Gastroesophageal sphincter (tissue), 4 donors: ENCODE data around the gene MAPK11. TPM values are rescaled to one million over a fixed set of nuclear protein-coding genes. Genes with fewer than 3 reads are reported as not detected.

Experiments used
- ATAC-seq: fragments of 150-250 bp; one replicate; pipeline ENCODE4 v1.9.1; 2016; ENCODE audit warnings: mild to moderate bottlenecking, moderate library complexity
- H3K27ac ChIP-seq, 4 donors: fragments of 200-600 bp; sonication (generic) in 3 of 4; 1 replicate in 3 of 4; 2 replicates in 1 of 4; pipeline ENCODE4 v1.5.1; 2016 to 2019
- H3K27me3 ChIP-seq: fragments of 200-600 bp; sonication (generic); one replicate; pipeline ENCODE4 v1.5.1; 2019
- H3K36me3 ChIP-seq, 2 donors: fragments of 200-600 bp; sonication (generic); one replicate each; pipeline ENCODE4 v1.5.1; 2019; ENCODE audit warnings: control low read depth in 1 of 2
- H3K4me1 ChIP-seq, 3 donors: fragments of 200-600 bp; sonication (generic); 1 replicate in 2 of 3; 2 replicates in 1 of 3; pipeline ENCODE4 v1.5.1; 2016 to 2019; ENCODE audit warnings: control low read depth in 2 of 3
- H3K4me3 ChIP-seq, 2 donors: fragments of 200-600 bp; sonication (generic); one replicate each; pipeline ENCODE4 v1.5.1; 2019; ENCODE audit warnings: mild to moderate bottlenecking in 1 of 2, moderate library complexity in 1 of 2
- H3K9me3 ChIP-seq, 3 donors: fragments of 200-600 bp; sonication (generic); one replicate each; pipeline ENCODE4 v1.5.1; 2017 to 2019; ENCODE audit warnings: control low read depth in 2 of 3
- CTCF ChIP-seq, 4 experiments: fragments of 200-600 bp in 2 of 4; fragments of 450-650 bp in 2 of 4; sonication (generic) in 1 of 4; IDR thresholded peaks; one replicate each; pipeline ENCODE4 v1.5.1; 2017 to 2019; ENCODE audit warnings: antibody characterized with exemption in 4 of 4, mild to moderate bottlenecking in 2 of 4, moderate library complexity in 2 of 4
- EP300 ChIP-seq: sonication (generic); formaldehyde crosslinking; IDR thresholded peaks from one replicate; pipeline ENCODE4 v1.6.1; 2017; ENCODE audit warnings: antibody characterized with exemption, mild to moderate bottlenecking
- POLR2A ChIP-seq, 2 donors: fragments of 450-650 bp; IDR thresholded peaks; one replicate each; pipeline ENCODE4 v1.6.1; 2017; ENCODE audit warnings: antibody characterized with exemption in 2 of 2, mild to moderate bottlenecking in 2 of 2, moderate library complexity in 1 of 2
- POLR2AphosphoS5 ChIP-seq: sonication (generic); formaldehyde crosslinking; IDR thresholded peaks from one replicate; pipeline ENCODE4 v1.6.1; 2017; ENCODE audit warnings: antibody characterized with exemption
- WGBS, 2 donors: methylation state at CpG; one replicate each; pipeline ENCODE4 v1.1.5; 2018; ENCODE audit warnings: low coverage in 1 of 2; 5-methylcytosine and 5-hydroxymethylcytosine counted together
- total RNA-seq, 4 donors: library from RNA; depleted of rRNA; stranded (reverse); fragments of >200 nt; gene quantifications; one replicate each; pipeline ENCODE4 v1.1.0, GENCODE V29; 2016

Gene MAPK11
- total RNA-seq, 4 donors from 2014 or later = 6.8 to 11.5 (median 10.4) TPM

GRCh38 chr22:50227579-50228215 is 42.5 kb downstream of the MAPK11 start:
- Histone ChIP-seq H3K4me3 (no peak overlapping the region), H3K36me3 (peaks cover 0 to 97% of the 10 kb centered on the region in 2 donors), H3K9me3 (no peaks in the 10 kb centered on the region), H3K4me1 (no peaks in the 10 kb centered on the region), H3K27ac (no peak overlapping the region), H3K27me3 (no peaks in the 10 kb centered on the region)
- TF ChIP-seq POLR2A (IDR thresholded peaks at IDR 0.05) (no peak), EP300 (no peak), CTCF (IDR thresholded peaks at IDR 0.05) (no peak), POLR2AphosphoS5 (no peak)
- no peak for ATAC-seq
- 60 to 98% methylated on average over 1 to 8 of the region's 25 CpGs for WGBS, 2 donors

- H3K27me3 ChIP-seq = no peaks in the 10 kb centered on the region
- no peak overlapping the region for H3K27ac ChIP-seq
- 86% methylated on average over 3 of the region's 18 CpGs; no CpG with 5 or more reads in 1 of the 2 donors for WGBS, 2 donors
- H3K4me3 ChIP-seq = no peak overlapping the region
- ATAC-seq = no peak
- H3K9me3 ChIP-seq = no peaks in the 10 kb centered on the region
- peaks cover 0 to 97% of the 10 kb centered on the region in 2 donors for H3K36me3 ChIP-seq
- TF ChIP-seq POLR2A (IDR thresholded peaks at IDR 0.05) (no peak), EP300 (no peak), POLR2AphosphoS5 (no peak), CTCF (IDR thresholded peaks at IDR 0.05) (no peak)
- H3K4me1 ChIP-seq = no peaks in the 10 kb centered on the region
Measured at GRCh38 chr22:50226875-50227165, 43.4 kb downstream of the MAPK11 start.

GRCh38 chr22:50226063-50226874 is 43.9 kb downstream of the MAPK11 start:
- no peak for TF ChIP-seq POLR2A (IDR thresholded peaks at IDR 0.05)
- ATAC-seq = no peak
- no peaks in the 10 kb centered on the region for H3K27me3 ChIP-seq
- no peaks in the 10 kb centered on the region for H3K4me1 ChIP-seq
- peaks cover 0 to 98% of the 10 kb centered on the region in 2 donors for H3K36me3 ChIP-seq
- H3K27ac ChIP-seq = no peak overlapping the region
- H3K9me3 ChIP-seq = no peaks in the 10 kb centered on the region
- H3K4me3 ChIP-seq = no peak overlapping the region
- WGBS, 2 donors = 80% methylated on average over 9 of the region's 31 CpGs; no CpG with 5 or more reads in 1 of the 2 donors

GRCh38 chr22:50225200-50225969 is 44.8 kb downstream of the MAPK11 start:
- Histone ChIP-seq H3K27ac (no peak overlapping the region), H3K36me3 (peaks cover 0 to 100% of the 10 kb centered on the region in 2 donors), H3K9me3 (no peaks in the 10 kb centered on the region), H3K4me1 (no peaks in the 10 kb centered on the region), H3K27me3 (no peaks in the 10 kb centered on the region), H3K4me3 (no peak overlapping the region)
- 40% methylated on average over 1 of the region's 24 CpGs; no CpG with 5 or more reads in 1 of the 2 donors for WGBS, 2 donors
- TF ChIP-seq POLR2A (IDR thresholded peaks at IDR 0.05) = no peak
- no peak for TF ChIP-seq POLR2AphosphoS5
- no peak for TF ChIP-seq CTCF (IDR thresholded peaks at IDR 0.05)
- no peak for TF ChIP-seq EP300
- ATAC-seq = no peak

- H3K9me3 ChIP-seq = no peaks in the 10 kb centered on the region
- no peak overlapping the region for H3K4me3 ChIP-seq
- peaks cover 0 to 97% of the 10 kb centered on the region in 2 donors for H3K36me3 ChIP-seq
- no peak overlapping the region for H3K27ac ChIP-seq
- no peak for ATAC-seq
- WGBS, 2 donors = 87 to 88% methylated on average over 3 to 5 of the region's 16 CpGs
- TF ChIP-seq EP300 (no peak), POLR2AphosphoS5 (no peak), POLR2A (IDR thresholded peaks at IDR 0.05) (no peak), CTCF (IDR thresholded peaks at IDR 0.05) (no peak)
- peaks cover 0 to 12% (median 0%) of the 10 kb centered on the region in 3 donors for H3K4me1 ChIP-seq
- no peaks in the 10 kb centered on the region for H3K27me3 ChIP-seq
Measured at GRCh38 chr22:50224071-50224470, 46.1 kb downstream of the MAPK11 start.
